ENCODE measurements around the gene ZNF3. TPM values are rescaled to one million over a fixed set of nuclear protein-coding genes. Genes with fewer than 3 reads are reported as not detected.

ZNF3 gene
- total and polyA plus RNA-seq, 9 of the 15 experiments (the other 6 are each of a cell fraction or from before 2014, with no cell fraction given), result 30.0 to 64.9 (median 51.5) TPM

GRCh38 chr7:100119072-100119969 is 37.8 kb upstream of the ZNF3 start, which contains the start of the genes CNPY4 and TAF6 (continued):
- no peak for TF ChIP-seq BCLAF1 (IDR thresholded peaks at IDR 0.05; ENCODE audit: borderline replicate concordance in 1 of 2, control insufficient read depth in 1 of 2, low read depth in 2 of 2, low read length in 1 of 2)
- TF ChIP-seq NCOA1 (IDR thresholded peaks at IDR 0.05; ENCODE audit: low read depth), result no peak; the same call in 1 of the 2 replicates
- TF ChIP-seq ZNF277 (CRISPR knock-in tag; IDR thresholded peaks at IDR 0.05; ENCODE audit: borderline replicate concordance), result no peak
- TF ChIP-seq ZBTB17 (CRISPR knock-in tag; IDR thresholded peaks at IDR 0.05), result peak; percentile 73
- TF ChIP-seq THAP12 (CRISPR knock-in tag; IDR thresholded peaks at IDR 0.05), result peak; percentile 16; the same call in 1 of the 2 replicates
- TF ChIP-seq SMARCE1 (IDR thresholded peaks at IDR 0.05), result peak; percentile 18; the same call in 1 of the 2 replicates
- no peak; the same call in 1 of the 2 replicates for TF ChIP-seq THAP7 (CRISPR knock-in tag; IDR thresholded peaks at IDR 0.05)
- TF ChIP-seq THRAP3 (IDR thresholded peaks at IDR 0.05; ENCODE audit: borderline replicate concordance), result no peak; the same call in 1 of the 2 replicates
- TF ChIP-seq NKRF (IDR thresholded peaks at IDR 0.05; ENCODE audit: borderline replicate concordance), result peak; percentile 85
- TF ChIP-seq MAZ (CRISPR knock-in tag; conservative IDR thresholded peaks at IDR 0.05 in 1 of 2, IDR thresholded peaks at IDR 0.05 in 1 of 2), result peak; percentile 97 to 99
